Activated naive CD8-positive, alpha-beta T cell treated with anti-CD3 and anti-CD28 coated beads, Interleukin-2, amount 10 ng/mL, durations not matched to agents 7 days and 5 days (primary cell): ENCODE measurements around the gene ENPP6. TPM values are rescaled to one million over a fixed set of nuclear protein-coding genes. Genes with fewer than 3 reads are reported as not detected.

ENCODE experiments used
- ATAC-seq: fragments of 150-1000 bp; cut with Tn5 transposase; one replicate; pipeline ENCODE4 v1.10.0; 2021; ENCODE audit warnings: low read depth, moderate library complexity
- POLR2A ChIA-PET: fragments of 350-600 bp; sonication (Branson Sonifier 250); formaldehyde crosslinking; loops from one replicate; lab custom pipeline; 2021; ENCODE audit warnings: antibody characterized with exemption; lab: Charles Lee
- DNase-seq: peaks from one replicate; pipeline ENCODE4 v3.0.0; 2021
- H3K27ac Mint-ChIP-seq: one replicate; pipeline ENCODE4 v1.8.0; 2022; ENCODE audit warnings: mild to moderate bottlenecking, mixed read lengths
- H3K27me3 Mint-ChIP-seq: one replicate; pipeline ENCODE4 v1.8.0; 2022; ENCODE audit warnings: mild to moderate bottlenecking, moderate library complexity, mixed read lengths
- H3K36me3 Mint-ChIP-seq: one replicate; pipeline ENCODE4 v1.8.0; 2021; ENCODE audit warnings: mild to moderate bottlenecking, mixed read lengths
- H3K4me1 Mint-ChIP-seq: one replicate; pipeline ENCODE4 v1.8.0; 2021; ENCODE audit warnings: mixed read lengths
- H3K4me3 Mint-ChIP-seq: one replicate; pipeline ENCODE4 v1.8.0; 2022; ENCODE audit warnings: mild to moderate bottlenecking, moderate library complexity, mixed read lengths
- H3K9me3 Mint-ChIP-seq: one replicate; pipeline ENCODE4 v1.8.0; 2021; ENCODE audit warnings: mixed read lengths
- total RNA-seq, 2 experiments: library from RNA; stranded (reverse); gene quantifications; one replicate each; pipeline ENCODE4 v1.2.3, GENCODE V29; 2021

ENPP6 gene
- total RNA-seq, 2 experiments from 2014 or later: 0.89 to 1.5 TPM

GRCh38 chr4:184252136-184253071, 34.7 kb upstream of the ENPP6 start:
- Mint-ChIP-seq H3K27me3 (peaks cover 1% of the 10 kb centered on the region), H3K9me3 (no peaks in the 10 kb centered on the region), H3K4me1 (peaks cover 9% of the 10 kb centered on the region), H3K4me3 (no peak overlapping the region), H3K36me3 (peaks cover 1% of the 10 kb centered on the region), H3K27ac (no peak overlapping the region)
- ATAC-seq (no peak), DNase-seq (no peak)
- POLR2A ChIA-PET: interaction anchor here (0.6 kb wide), 1 partner anchor 305 kb away, joined by 3 read pairs; no protein-coding TSS in a partner anchor

- POLR2A ChIA-PET: no interaction called here
- Mint-ChIP-seq H3K27me3 (peaks cover 4% of the 10 kb centered on the region), H3K4me1 (peaks cover 8% of the 10 kb centered on the region), H3K36me3 (peaks cover 1% of the 10 kb centered on the region), H3K9me3 (no peaks in the 10 kb centered on the region), H3K4me3 (no peak overlapping the region), H3K27ac (no peak overlapping the region)
- DNase-seq (no peak), ATAC-seq (peak; percentile 15)
These were observed 34.0 kb upstream of the ENPP6 start for GRCh38 chr4:184251670-184251980.

DNA sequence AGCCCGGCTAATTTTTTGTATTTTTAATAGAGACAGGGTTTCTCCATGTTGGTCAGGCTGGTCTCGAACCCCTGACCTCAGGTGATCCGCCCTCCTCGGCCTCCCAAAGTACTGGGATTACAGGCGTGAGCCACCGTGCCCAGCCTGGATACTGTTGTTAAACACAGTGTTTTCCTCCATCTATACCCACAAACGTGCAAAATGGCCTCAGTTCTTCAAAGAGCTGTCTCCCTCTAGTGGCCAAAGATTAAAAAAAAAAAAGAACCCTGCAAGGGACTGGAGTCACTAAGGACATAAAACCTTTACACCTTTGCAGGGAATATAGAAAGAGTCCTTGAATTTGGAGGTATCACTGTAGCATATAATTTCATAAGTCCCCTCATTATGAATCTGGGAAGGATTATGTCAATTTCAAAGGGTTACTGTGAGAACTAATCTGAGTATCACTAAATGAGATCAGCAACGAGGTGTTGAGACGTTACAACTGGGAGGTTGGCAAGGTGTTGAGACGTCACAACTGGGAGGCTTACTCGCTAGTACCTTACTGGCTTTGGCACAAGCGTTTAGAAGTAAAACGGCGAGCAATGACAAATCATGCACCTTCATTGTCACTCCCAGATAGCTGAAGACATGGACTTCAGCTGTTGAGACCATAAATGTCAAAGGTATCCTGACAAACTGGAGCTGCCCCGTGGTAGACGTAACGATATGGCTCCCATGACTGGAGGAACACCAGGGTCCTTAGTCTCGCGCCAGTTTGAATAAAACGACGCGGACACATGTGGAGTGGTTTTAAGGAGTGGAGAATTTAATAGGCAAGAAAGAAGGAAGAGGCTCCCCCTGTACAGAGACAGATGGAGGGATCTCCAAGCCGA, 33.4 kb upstream of the ENPP6 start:
- peak; percentile 78 for ATAC-seq
- Mint-ChIP-seq H3K27ac (no peak overlapping the region), H3K27me3 (peaks cover 5% of the 10 kb centered on the region), H3K4me3 (no peak overlapping the region), H3K36me3 (peaks cover 1% of the 10 kb centered on the region), H3K4me1 (peaks cover 8% of the 10 kb centered on the region), H3K9me3 (no peaks in the 10 kb centered on the region)
- peak; percentile 45 for DNase-seq
- POLR2A ChIA-PET: no interaction called here

GRCh38 chr4:184248216-184248615, 30.5 kb upstream of the ENPP6 start:
- no peak overlapping the region for H3K27ac Mint-ChIP-seq
- DNase-seq (no peak), ATAC-seq (no peak)
- no peak overlapping the region for H3K4me3 Mint-ChIP-seq
- H3K4me1 Mint-ChIP-seq: peaks cover 9% of the 10 kb centered on the region
- POLR2A ChIA-PET: no interaction called here
- H3K27me3 Mint-ChIP-seq: peaks cover 5% of the 10 kb centered on the region
- H3K36me3 Mint-ChIP-seq: peaks cover 3% of the 10 kb centered on the region
- H3K9me3 Mint-ChIP-seq: no peaks in the 10 kb centered on the region

DNA sequence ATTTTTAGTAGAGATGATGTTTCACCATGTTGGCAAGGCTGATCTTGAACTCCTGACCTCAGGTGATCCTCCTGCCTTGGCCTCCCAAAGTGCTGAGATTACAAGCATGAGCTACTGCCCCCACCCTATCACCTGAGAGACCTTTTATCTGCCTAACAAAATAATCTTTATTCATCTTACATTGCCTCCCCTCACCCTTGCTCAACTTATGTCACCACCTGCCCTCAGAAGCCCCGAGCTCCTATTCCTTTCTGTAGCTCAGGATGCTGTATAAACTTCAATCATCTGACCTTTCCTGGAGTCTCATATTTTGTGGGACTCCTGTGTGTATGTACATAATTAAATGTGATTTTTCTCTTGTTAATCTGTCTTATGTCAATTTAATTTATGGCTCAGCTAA, 29.7 kb upstream of the ENPP6 start:
- no peak for ATAC-seq
- Mint-ChIP-seq H3K9me3 (no peaks in the 10 kb centered on the region), H3K4me1 (peaks cover 9% of the 10 kb centered on the region), H3K4me3 (no peak overlapping the region), H3K27ac (no peak overlapping the region), H3K27me3 (peaks cover 5% of the 10 kb centered on the region), H3K36me3 (peaks cover 3% of the 10 kb centered on the region)
- POLR2A ChIA-PET: no interaction called here
- no peak for DNase-seq

- peaks cover 3% of the 10 kb centered on the region for H3K36me3 Mint-ChIP-seq
- DNase-seq (no peak), ATAC-seq (no peak)
- no peak overlapping the region for H3K27ac Mint-ChIP-seq
- H3K4me3 Mint-ChIP-seq: no peak overlapping the region
- peaks cover 9% of the 10 kb centered on the region for H3K4me1 Mint-ChIP-seq
- POLR2A ChIA-PET: interaction anchor here (0.7 kb wide), 1 partner anchor 83 kb away, joined by 3 read pairs; no protein-coding TSS in a partner anchor
- H3K9me3 Mint-ChIP-seq: no peaks in the 10 kb centered on the region
- peaks cover 5% of the 10 kb centered on the region for H3K27me3 Mint-ChIP-seq
These were observed 28.8 kb upstream of the ENPP6 start for GRCh38 chr4:184246426-184246825.

DNA sequence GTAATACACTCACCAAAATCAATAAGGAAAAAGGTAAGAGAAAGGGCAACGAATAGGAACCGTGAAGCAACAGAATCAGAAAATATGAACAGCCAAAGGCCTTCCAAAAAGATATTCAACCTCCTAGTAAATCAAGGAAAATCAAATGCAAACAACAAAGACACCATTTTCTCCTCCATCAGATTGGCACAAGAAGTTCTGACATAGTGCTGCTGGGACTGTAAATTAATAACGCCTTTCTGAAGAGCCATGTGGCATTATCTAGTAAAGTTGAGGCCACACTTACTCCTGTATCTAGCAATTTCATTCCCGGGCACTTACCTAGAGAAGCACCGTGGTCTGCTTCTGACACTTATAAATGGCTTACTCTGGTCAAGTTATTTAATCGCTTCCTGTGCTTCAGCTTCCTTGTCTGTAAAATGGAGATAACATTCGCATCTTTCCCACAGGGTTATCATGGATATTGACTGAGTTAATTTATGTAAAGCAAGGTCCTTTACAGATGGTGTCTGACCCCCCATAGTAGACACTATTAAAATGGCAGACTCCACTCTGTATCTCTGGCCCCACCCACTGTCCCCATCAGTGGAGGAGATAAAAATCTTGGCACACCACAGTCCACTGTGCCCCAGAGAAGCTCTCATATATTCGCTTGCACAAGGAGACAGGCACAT, 20.5 kb upstream of the ENPP6 start:
- H3K9me3 Mint-ChIP-seq: peaks cover 1% of the 10 kb centered on the region
- peak overlapping the region; percentile 92 for H3K27ac Mint-ChIP-seq
- peak overlapping the region; percentile 66 for H3K4me3 Mint-ChIP-seq

GRCh38 chr4:184237612-184238011, 19.9 kb upstream of the ENPP6 start:
- peak overlapping the region; percentile 92 for H3K27ac Mint-ChIP-seq
- peaks cover 1% of the 10 kb centered on the region for H3K9me3 Mint-ChIP-seq
- H3K36me3 Mint-ChIP-seq: peaks cover 9% of the 10 kb centered on the region
- peak overlapping the region; percentile 66 for H3K4me3 Mint-ChIP-seq
- POLR2A ChIA-PET: interaction anchor here (0.7 to 1.4 kb wide), 3 partner anchors 8 to 412 kb away, joined by 3 to 4 read pairs (median 4); partner anchors contain the start of genes CASP3 and PRIMPOL
- ATAC-seq (peak; percentile 96), DNase-seq (no peak)
- no peaks in the 10 kb centered on the region for H3K27me3 Mint-ChIP-seq
- peaks cover 38% of the 10 kb centered on the region for H3K4me1 Mint-ChIP-seq

More for the DNA sequence above, 20.5 kb upstream of the ENPP6 start:
- DNase-seq: no peak
- no peak for ATAC-seq
- H3K27me3 Mint-ChIP-seq: no peaks in the 10 kb centered on the region
- peaks cover 9% of the 10 kb centered on the region for H3K36me3 Mint-ChIP-seq
- H3K4me1 Mint-ChIP-seq: peaks cover 35% of the 10 kb centered on the region
- POLR2A ChIA-PET: interaction anchor here (1.2 to 1.4 kb wide), 2 partner anchors 9 to 28 kb away, joined by 4 read pairs; no protein-coding TSS in a partner anchor

DNA sequence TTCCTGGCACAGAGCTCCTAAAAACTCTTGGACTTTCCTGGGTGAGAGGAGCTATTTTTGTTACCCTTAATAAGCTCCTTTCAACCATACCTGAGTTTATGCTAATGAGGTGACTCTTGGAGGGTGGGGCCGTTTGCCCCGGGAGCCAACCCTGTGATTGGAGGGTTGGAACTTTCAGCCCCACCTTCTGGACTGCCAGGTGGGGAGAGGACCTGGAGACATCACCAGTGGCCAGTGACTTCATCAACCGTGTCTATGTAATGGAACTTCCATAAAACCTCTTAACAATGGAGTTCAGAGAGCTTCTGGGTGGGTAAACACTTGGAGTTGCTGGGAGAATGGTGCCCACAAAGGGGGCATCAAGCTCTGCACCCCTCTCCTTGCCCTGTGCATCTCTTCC, 17.9 kb upstream of the ENPP6 start:
- peaks cover 53% of the 10 kb centered on the region for H3K4me1 Mint-ChIP-seq
- H3K36me3 Mint-ChIP-seq: peaks cover 9% of the 10 kb centered on the region
- no peaks in the 10 kb centered on the region for H3K27me3 Mint-ChIP-seq

GRCh38 chr4:184234155-184234554, 16.5 kb upstream of the ENPP6 start:
- POLR2A ChIA-PET: no interaction called here
- no peak for ATAC-seq
- Mint-ChIP-seq H3K27ac (no peak overlapping the region), H3K4me1 (peaks cover 64% of the 10 kb centered on the region), H3K27me3 (no peaks in the 10 kb centered on the region), H3K9me3 (peaks cover 1% of the 10 kb centered on the region), H3K4me3 (no peak overlapping the region), H3K36me3 (peaks cover 8% of the 10 kb centered on the region)
- DNase-seq: no peak

More for the DNA sequence above, 17.9 kb upstream of the ENPP6 start:
- POLR2A ChIA-PET: no interaction called here
- DNase-seq (no peak), ATAC-seq (no peak)
- no peak overlapping the region for H3K4me3 Mint-ChIP-seq
- peak overlapping the region; percentile 43 for H3K27ac Mint-ChIP-seq
- peaks cover 1% of the 10 kb centered on the region for H3K9me3 Mint-ChIP-seq

GRCh38 chr4:184232975-184233374, 15.3 kb upstream of the ENPP6 start:
- no peak for ATAC-seq
- no peak for DNase-seq
- peaks cover 10% of the 10 kb centered on the region for H3K36me3 Mint-ChIP-seq
- POLR2A ChIA-PET: no interaction called here
- H3K4me1 Mint-ChIP-seq: peaks cover 70% of the 10 kb centered on the region
- no peaks in the 10 kb centered on the region for H3K27me3 Mint-ChIP-seq
- H3K9me3 Mint-ChIP-seq: peaks cover 3% of the 10 kb centered on the region
- no peak overlapping the region for H3K27ac Mint-ChIP-seq
- H3K4me3 Mint-ChIP-seq: no peak overlapping the region

DNA sequence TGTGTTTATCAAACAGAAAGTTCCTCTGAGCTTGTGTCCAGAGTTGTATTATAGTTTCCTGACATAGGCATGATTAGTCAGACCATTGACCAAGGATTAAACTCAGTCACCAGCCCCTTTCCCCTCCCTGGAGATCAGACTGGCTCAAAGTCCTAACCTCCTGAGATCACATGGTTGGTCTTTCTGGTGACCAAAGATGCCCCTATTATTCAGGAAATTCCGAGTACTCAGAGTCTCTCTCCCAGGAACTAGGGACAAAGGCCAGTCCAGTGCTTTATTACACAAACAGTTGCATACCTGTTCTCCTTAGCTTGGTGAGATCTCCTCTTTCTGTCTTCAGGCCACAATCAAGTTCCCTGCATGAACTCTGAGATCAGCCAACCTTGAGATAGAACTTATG, 14.5 kb upstream of the ENPP6 start:
- Mint-ChIP-seq H3K4me3 (no peak overlapping the region), H3K27ac (no peak overlapping the region), H3K4me1 (peaks cover 69% of the 10 kb centered on the region), H3K9me3 (peaks cover 3% of the 10 kb centered on the region), H3K36me3 (peaks cover 10% of the 10 kb centered on the region), H3K27me3 (no peaks in the 10 kb centered on the region)
- no peak for DNase-seq
- POLR2A ChIA-PET: no interaction called here
- no peak for ATAC-seq

DNA sequence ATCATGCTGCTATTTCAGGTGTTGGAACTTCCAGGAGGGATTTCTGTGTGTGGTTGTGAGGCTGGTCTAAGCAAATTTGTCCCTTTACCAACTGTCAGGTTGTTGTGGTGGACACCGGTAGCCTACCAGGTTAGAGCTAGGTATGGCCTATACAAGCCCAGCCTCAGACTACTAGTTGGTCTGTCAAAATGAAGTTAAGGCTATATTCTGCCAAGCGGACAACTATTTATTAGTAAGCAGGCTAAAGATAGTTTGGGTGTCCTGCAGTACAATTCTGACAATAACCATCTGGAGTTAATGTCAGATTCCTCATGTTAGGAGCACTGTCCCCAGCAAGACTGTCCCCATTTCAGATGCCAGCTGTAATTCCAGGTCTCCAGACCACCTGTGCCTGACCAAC, 13.9 kb upstream of the ENPP6 start:
- DNase-seq (no peak), ATAC-seq (no peak)
- Mint-ChIP-seq H3K27ac (peak overlapping the region; percentile 24), H3K36me3 (peaks cover 10% of the 10 kb centered on the region), H3K4me3 (no peak overlapping the region), H3K9me3 (peaks cover 4% of the 10 kb centered on the region), H3K27me3 (no peaks in the 10 kb centered on the region), H3K4me1 (peaks cover 68% of the 10 kb centered on the region)
- POLR2A ChIA-PET: no interaction called here
